Esophagus squamous epithelium (tissue), 4 donors: ENCODE results near the gene ENDOU.

Experiments
- POLR2A ChIP-seq, 4 donors: fragments of 450-650 bp; IDR thresholded peaks; one replicate each; pipeline ENCODE4 v1.6.1; 2017; ENCODE audit warnings: antibody characterized with exemption in 4 of 4, mild to moderate bottlenecking in 4 of 4, moderate library complexity in 3 of 4
- TF ChIP-seq, protein P1 (sequence below), 6 experiments: fragments of 450-650 bp in 4 of 6; fragments of 200-600 bp in 2 of 6; sonication (generic) in 2 of 6; IDR thresholded peaks; one replicate each; pipeline ENCODE4 v1.5.1; 2016 to 2019; ENCODE audit warnings: antibody characterized with exemption in 6 of 6, mild to moderate bottlenecking in 4 of 6, moderate library complexity in 4 of 6

DNA sequence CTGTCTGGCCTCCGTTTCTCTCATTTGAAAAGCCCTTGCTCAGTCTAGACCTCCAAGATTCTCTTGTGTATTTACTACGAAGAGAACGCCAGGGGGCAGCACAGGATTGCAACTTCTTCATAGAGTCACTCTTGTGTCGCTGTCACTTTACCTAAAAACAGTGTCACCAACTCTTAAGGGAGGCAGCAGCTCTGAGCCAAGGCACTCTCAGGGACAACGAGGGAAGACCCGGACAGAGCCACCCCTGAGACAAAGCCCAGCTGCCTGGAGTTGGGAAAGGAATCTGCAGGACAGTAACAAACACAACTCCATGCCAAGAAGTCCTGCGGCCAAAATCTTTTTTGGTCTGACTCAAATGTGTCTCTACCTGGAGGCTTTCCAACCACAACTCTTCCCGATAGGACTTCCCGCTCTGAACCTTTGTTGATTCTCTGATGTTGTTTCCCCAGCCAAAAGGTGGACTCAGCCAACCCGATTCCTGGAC, 9.9 kb downstream of the ENDOU start:
- TF ChIP-seq, protein P1, sequence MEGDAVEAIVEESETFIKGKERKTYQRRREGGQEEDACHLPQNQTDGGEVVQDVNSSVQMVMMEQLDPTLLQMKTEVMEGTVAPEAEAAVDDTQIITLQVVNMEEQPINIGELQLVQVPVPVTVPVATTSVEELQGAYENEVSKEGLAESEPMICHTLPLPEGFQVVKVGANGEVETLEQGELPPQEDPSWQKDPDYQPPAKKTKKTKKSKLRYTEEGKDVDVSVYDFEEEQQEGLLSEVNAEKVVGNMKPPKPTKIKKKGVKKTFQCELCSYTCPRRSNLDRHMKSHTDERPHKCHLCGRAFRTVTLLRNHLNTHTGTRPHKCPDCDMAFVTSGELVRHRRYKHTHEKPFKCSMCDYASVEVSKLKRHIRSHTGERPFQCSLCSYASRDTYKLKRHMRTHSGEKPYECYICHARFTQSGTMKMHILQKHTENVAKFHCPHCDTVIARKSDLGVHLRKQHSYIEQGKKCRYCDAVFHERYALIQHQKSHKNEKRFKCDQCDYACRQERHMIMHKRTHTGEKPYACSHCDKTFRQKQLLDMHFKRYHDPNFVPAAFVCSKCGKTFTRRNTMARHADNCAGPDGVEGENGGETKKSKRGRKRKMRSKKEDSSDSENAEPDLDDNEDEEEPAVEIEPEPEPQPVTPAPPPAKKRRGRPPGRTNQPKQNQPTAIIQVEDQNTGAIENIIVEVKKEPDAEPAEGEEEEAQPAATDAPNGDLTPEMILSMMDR (IDR thresholded peaks at IDR 0.05): peak; percentile 68 to 84 (median 82)
- no peak for TF ChIP-seq POLR2A (IDR thresholded peaks at IDR 0.05)
